Peyer's patch (tissue), 4 donors: ENCODE measurements around the gene ZSCAN32.

Experiments used
- POLR2A ChIP-seq, 2 donors: fragments of 450-650 bp; IDR thresholded peaks; one replicate each; pipeline ENCODE4 v1.5.1; 2017; ENCODE audit warnings: antibody characterized with exemption in 2 of 2, mild to moderate bottlenecking in 2 of 2, moderate library complexity in 2 of 2
- TF ChIP-seq, protein P1 (sequence below), 6 experiments: fragments of 450-650 bp in 4 of 6; fragments of 200-600 bp in 2 of 6; sonication (generic) in 1 of 6; IDR thresholded peaks; one replicate each; pipeline ENCODE4 v1.5.1; 2017 to 2019; ENCODE audit warnings: antibody characterized with exemption in 6 of 6, mild to moderate bottlenecking in 3 of 6, moderate library complexity in 1 of 6

DNA sequence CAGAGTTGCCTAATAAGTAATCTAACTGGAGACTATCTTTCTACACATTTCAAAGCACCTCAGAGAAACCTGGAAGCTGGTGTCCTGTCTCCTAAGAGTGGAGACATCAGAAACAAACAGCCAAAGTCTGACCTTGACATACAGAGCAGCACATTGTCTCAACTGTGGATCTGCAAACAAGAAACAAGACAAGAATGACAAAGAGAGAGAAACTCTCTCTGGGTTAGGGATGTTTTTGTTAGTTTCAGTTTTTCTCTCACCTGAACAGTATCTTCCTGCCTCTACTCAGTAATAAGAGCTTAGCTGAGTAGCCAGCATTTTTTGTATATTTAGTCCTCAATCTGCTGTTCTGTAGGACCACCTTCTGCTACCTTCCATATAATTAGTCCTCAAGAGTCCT, 33.6 kb upstream of the ZSCAN32 start:
- TF ChIP-seq POLR2A (IDR thresholded peaks at IDR 0.05) = no peak
- TF ChIP-seq, protein P1, sequence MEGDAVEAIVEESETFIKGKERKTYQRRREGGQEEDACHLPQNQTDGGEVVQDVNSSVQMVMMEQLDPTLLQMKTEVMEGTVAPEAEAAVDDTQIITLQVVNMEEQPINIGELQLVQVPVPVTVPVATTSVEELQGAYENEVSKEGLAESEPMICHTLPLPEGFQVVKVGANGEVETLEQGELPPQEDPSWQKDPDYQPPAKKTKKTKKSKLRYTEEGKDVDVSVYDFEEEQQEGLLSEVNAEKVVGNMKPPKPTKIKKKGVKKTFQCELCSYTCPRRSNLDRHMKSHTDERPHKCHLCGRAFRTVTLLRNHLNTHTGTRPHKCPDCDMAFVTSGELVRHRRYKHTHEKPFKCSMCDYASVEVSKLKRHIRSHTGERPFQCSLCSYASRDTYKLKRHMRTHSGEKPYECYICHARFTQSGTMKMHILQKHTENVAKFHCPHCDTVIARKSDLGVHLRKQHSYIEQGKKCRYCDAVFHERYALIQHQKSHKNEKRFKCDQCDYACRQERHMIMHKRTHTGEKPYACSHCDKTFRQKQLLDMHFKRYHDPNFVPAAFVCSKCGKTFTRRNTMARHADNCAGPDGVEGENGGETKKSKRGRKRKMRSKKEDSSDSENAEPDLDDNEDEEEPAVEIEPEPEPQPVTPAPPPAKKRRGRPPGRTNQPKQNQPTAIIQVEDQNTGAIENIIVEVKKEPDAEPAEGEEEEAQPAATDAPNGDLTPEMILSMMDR (IDR thresholded peaks at IDR 0.05) = no peak
